NB4 (cell line): ENCODE results near the gene RRP7A.

Experiments
- MAX ChIP-seq: IDR thresholded peaks from 2 replicates; pipeline ENCODE4 v1.6.1; 2011; ENCODE audit warnings: low read depth, low read length
- POLR2A ChIP-seq: IDR thresholded peaks from 2 replicates; pipeline ENCODE4 v1.6.1; 2011; ENCODE audit warnings: mild to moderate bottlenecking; ENCODE audit not compliant: insufficient read length; ENCODE audit errors: extremely low read depth
- TF ChIP-seq, protein P1 (sequence below): IDR thresholded peaks from one replicate; pipeline ENCODE4 v1.5.1; 2012; ENCODE audit warnings: low read depth, low read length

DNA sequence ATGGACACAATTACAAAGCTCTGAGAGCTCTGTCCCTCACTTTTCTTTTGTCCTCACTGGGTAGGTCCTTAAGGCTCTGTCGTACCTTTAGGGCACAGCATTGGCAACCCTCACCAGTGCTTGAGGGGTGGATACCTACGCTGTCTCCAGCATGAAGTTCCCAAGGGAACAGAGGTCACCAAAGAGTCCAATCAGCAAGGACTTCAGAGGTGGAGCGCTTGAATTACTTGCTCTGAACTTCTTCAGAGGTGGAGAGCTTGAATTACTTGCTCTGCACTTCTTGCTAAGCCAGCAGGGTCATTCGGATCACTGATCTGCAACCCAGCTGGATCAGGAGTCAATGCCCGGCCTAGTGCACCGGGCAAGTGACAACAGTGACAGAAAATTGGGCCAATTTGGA is 35.1 kb downstream of the RRP7A start:
- TF ChIP-seq, protein P1, sequence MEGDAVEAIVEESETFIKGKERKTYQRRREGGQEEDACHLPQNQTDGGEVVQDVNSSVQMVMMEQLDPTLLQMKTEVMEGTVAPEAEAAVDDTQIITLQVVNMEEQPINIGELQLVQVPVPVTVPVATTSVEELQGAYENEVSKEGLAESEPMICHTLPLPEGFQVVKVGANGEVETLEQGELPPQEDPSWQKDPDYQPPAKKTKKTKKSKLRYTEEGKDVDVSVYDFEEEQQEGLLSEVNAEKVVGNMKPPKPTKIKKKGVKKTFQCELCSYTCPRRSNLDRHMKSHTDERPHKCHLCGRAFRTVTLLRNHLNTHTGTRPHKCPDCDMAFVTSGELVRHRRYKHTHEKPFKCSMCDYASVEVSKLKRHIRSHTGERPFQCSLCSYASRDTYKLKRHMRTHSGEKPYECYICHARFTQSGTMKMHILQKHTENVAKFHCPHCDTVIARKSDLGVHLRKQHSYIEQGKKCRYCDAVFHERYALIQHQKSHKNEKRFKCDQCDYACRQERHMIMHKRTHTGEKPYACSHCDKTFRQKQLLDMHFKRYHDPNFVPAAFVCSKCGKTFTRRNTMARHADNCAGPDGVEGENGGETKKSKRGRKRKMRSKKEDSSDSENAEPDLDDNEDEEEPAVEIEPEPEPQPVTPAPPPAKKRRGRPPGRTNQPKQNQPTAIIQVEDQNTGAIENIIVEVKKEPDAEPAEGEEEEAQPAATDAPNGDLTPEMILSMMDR, result no peak
- TF ChIP-seq POLR2A (no peak), MAX (no peak)
